ENCODE results near the gene MCF2L2.

Gene MCF2L2

DNA sequence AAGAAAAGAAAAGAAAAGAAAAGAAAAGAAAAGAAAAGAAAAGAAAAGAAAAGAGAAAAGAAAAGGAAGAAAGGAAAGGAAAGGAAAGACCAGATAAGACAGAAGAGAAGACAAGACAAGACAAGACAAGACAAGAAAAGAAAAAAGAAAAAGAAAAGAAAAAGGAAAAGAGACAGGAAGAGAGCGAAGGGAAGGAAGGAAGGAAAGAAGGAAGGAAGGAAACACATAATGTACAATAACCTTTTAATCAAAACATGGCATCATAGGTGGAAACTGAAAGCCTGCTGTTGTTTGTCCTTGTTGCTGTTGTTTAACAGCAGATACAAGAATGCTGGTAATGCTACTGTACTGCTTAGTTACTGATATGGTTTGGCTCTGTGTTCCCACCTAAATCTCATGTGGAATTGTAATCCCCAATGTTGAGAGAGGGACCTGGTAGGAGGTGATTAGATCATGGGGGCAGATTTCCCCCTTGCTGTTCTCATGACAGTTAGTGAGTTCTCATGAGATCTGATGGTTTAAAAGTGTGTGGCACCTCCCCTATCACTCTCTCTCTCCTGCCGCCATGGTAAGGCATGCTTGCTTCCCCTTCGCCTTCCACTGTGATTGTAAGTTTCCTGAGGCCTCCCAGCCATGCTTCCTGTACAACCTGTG is 67.3 kb downstream of the MCF2L2 start:
- no peak for DNase-seq

- DNase-seq = no peak
Observed at GRCh38 chr3:183359036-183359435, 69.4 kb downstream of the MCF2L2 start.

GRCh38 chr3:183357564-183358079 is 70.8 kb downstream of the MCF2L2 start:
- DNase-seq = no peak

- DNase-seq = no peak
Observed at GRCh38 chr3:183356920-183357319, 71.5 kb downstream of the MCF2L2 start.

- DNase-seq = no peak
Observed at GRCh38 chr3:183354874-183355273, 73.5 kb downstream of the MCF2L2 start.

GRCh38 chr3:183354325-183354831 is 74.0 kb downstream of the MCF2L2 start:
- no peak for DNase-seq

GRCh38 chr3:183353421-183353820 is 75.0 kb downstream of the MCF2L2 start:
- no peak for DNase-seq

DNA sequence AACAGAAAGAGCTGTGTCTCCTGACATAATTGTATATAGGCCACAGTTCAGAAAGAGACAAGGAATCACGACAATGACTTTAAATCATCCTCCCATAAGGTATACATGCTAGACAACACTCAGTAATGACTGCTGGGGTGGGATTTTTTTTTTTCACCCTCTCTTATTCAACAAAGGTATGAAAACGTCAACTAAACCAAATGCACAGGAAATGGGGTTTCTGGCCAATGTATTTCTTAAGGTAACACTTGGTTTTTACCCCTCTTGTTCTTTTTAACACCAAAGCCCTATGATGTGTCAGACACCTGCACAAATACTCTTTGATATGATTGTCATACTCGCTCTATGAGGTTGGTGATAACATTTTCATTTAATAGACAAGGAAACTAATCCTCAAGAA is 78.3 kb downstream of the MCF2L2 start:
- no peak for DNase-seq

DNA sequence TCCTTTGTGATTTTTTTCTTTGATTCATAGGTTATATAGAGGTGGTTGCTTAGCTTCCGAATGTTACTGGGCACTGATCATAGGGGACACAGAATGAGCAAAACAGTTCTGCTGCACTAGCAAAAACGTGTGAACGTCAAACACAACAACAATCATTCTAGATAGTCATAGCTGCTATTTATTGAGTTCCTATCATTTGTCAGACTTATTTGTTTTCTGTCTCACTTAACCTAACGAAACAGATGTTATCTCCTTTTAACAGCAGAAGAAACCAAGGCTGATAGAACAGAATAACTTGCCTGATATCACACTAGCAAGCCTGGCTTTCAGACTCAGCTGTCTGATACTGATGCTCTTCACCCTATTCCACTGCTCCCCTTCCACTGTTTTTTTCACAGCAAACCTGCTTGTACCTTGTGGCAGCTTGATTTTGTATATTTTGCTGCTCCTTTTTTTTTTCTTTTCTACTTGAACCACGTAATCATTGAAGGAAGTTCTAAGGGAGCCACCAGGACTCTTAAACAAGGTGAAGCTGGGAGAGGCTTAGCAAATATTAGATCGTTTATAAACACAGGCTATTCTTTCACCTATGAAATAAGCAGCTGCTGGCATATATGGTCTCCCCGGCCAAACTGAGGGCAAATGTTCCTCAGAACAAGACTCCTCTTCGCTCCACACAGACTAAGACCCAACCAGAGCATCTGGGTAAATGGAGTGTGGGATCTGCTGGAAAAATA is 78.8 kb downstream of the MCF2L2 start:
- DNase-seq = no peak

DNA sequence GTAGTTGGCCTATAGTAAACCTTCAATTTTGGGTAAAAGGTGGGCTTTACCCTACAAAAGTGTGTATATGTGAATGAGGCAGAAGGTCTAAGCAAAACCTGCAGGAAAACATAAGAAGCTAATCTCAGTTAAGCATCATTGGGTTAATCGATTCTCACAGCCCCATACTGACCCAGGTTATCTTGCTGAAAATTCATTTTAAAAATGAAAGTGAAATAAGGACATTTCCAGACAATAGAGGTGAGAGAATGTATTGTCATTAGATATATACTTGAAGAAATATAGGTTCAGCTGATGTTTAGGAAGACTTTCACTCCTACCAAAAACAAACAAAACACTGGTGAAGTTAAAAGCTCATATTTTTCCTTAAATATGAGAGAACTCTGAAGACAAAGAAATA is 85.6 kb downstream of the MCF2L2 start:
- no peak for DNase-seq

- no peak for DNase-seq
Observed at GRCh38 chr3:183341545-183342288, 86.7 kb downstream of the MCF2L2 start.

GRCh38 chr3:183340222-183340621 is 88.2 kb downstream of the MCF2L2 start:
- DNase-seq = no peak

- no peak for DNase-seq
Observed at GRCh38 chr3:183339461-183340086, 88.8 kb downstream of the MCF2L2 start.

GRCh38 chr3:183338520-183338919 is 89.9 kb downstream of the MCF2L2 start:
- DNase-seq = no peak

DNA sequence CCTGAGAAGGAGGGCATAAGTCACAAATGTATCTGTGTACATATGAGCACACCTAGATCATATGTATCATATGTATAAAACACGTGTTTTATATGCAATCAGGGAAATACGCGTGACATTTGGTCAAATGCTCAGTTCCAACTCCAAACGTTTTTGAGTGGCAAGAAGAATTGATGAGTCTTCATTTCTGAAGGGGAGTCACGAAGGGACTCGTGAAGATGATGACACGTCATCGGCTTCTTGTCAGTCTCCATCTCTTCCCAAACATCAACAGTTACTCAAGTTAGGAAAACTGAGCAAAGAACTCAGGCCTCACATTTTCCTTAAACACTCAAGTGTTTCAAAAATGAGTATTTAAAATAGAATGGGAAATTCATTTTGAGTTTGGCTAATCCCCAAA is 95.9 kb downstream of the MCF2L2 start:
- DNase-seq = no peak

GRCh38 chr3:183331498-183331897 is 96.9 kb downstream of the MCF2L2 start:
- peak in 1 of 2 donors; percentile 33 for DNase-seq

DNA sequence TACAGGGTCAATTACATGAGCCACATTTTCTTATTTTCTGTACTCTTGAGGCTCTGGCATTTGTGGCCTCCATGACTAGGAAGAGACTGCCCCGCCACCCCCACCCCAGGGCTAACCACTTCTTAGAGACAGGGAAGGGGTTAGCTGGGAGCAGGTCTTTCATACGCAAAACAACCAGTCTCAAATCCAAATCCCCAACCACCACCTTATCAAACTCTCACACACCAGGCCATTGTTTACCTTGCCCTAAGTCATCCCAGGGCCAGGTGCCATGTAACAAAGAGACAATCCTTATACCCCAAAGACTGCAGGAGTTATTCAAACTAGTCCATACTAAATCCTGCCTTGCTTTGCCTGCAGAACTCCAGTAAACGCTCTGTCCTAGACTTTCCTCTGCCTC is 97.5 kb downstream of the MCF2L2 start:
- DNase-seq = no peak

- peak in 1 of 2 donors; percentile 16 for DNase-seq
Observed at GRCh38 chr3:183329543-183329942, 98.9 kb downstream of the MCF2L2 start.

- no peak for DNase-seq
Observed at GRCh38 chr3:183328823-183329222, 99.6 kb downstream of the MCF2L2 start.

GRCh38 chr3:183328164-183328563 is 100.3 kb downstream of the MCF2L2 start:
- DNase-seq = no peak

GRCh38 chr3:183327343-183327742 is 101.1 kb downstream of the MCF2L2 start:
- no peak for DNase-seq

GRCh38 chr3:183324083-183324482 is 104.3 kb downstream of the MCF2L2 start:
- no peak for DNase-seq

DNA sequence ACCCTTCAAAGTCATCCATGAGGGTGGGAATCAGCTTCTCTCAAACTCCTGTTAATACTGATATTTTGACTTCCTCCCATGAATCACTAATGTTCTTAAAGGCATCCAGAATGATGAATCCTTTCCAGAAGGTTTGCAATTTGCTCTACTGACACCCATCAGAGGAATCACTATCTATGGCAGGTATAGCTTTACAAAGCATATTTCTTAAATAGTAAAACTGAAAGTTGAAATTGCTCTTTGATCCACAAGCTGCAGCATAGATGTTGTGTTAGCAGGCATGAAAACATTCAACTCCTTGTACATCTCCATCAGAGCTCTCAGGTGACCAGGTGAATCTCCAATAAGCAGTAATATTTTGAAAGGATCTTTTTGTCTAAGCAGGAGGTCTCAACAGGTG is 109.0 kb downstream of the MCF2L2 start:
- no peak for DNase-seq
